ENCODE data around the gene EGLN3.

The EGLN3 gene

DNA sequence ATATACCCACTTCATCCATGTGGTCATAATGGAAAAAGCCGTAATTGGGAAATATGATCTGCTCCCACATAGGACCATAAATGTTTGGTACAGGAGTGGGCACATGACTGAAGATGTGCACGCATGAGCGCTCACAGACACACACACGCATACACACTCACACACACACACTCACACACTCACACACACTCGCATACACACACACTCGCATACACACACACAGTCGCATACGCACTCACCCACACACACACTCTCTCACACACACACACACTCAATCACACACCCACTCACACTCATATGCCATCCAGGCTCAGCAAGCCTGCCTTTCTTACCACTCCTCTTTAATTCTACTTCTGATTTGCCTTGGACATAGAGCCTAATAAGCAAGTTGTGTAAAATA, 45.6 kb upstream of the EGLN3 start:
- Histone ChIP-seq H3K4me1 (ENCODE audit: low read length) (no peaks in the 10 kb centered on the region), H3K9ac (ENCODE audit: low read length) (no peak overlapping the region), H4K20me1 (ENCODE audit: insufficient read depth, low read length) (no peaks in the 10 kb centered on the region), H3K9me3 (ENCODE audit: insufficient read depth, low read length) (no peaks in the 10 kb centered on the region), H3K27ac (ENCODE audit: low read length) (no peak overlapping the region), H2AFZ (ENCODE audit: low read depth, low read length) (no peak overlapping the region), H3K4me2 (ENCODE audit: low read length) (no peak overlapping the region), H3K27me3 (ENCODE audit: low read depth, low read length) (no peaks in the 10 kb centered on the region), H3K36me3 (replicated peaks; ENCODE audit: low read depth, low read length) (no peaks in the 10 kb centered on the region), H3K4me3 (ENCODE audit: low read length) (no peak overlapping the region), H3K79me2 (ENCODE audit: low read length) (no peaks in the 10 kb centered on the region)
- TF ChIP-seq EZH2phosphoT487 (IDR thresholded peaks at IDR 0.05; ENCODE audit: low read depth) (no peak), CTCF (IDR thresholded peaks at IDR 0.05; ENCODE audit: low read depth, low read length) (no peak)

DNA sequence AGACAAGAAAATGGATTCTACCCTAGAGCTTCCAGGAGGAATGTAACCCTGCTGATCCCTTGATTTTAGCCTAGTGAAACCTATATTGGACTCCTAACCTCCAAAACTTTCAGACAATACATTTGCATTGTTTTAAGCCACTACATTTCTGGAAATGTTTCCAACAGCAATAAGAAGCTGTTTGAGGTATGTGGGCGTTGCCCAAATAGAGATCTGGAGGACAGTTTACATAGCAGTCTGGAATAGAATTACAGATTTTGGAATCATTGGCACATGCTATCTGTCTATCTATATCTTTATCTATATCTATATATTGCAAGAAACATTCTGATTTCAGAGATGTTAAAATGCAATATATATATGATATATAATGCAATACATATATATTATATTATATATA, 42.4 kb upstream of the EGLN3 start:
- TF ChIP-seq CTCF (IDR thresholded peaks at IDR 0.05; ENCODE audit: low read depth, low read length) (no peak), EZH2phosphoT487 (IDR thresholded peaks at IDR 0.05; ENCODE audit: low read depth) (no peak)
- Histone ChIP-seq H3K27me3 (ENCODE audit: low read depth, low read length) (no peaks in the 10 kb centered on the region), H3K79me2 (ENCODE audit: low read length) (no peaks in the 10 kb centered on the region), H3K36me3 (replicated peaks; ENCODE audit: low read depth, low read length) (no peaks in the 10 kb centered on the region), H3K4me2 (ENCODE audit: low read length) (no peak overlapping the region), H3K27ac (ENCODE audit: low read length) (no peak overlapping the region), H3K9me3 (ENCODE audit: insufficient read depth, low read length) (no peaks in the 10 kb centered on the region), H3K9ac (ENCODE audit: low read length) (no peak overlapping the region), H2AFZ (ENCODE audit: low read depth, low read length) (no peak overlapping the region), H3K4me3 (ENCODE audit: low read length) (no peak overlapping the region), H3K4me1 (ENCODE audit: low read length) (no peaks in the 10 kb centered on the region), H4K20me1 (ENCODE audit: insufficient read depth, low read length) (no peaks in the 10 kb centered on the region)

DNA sequence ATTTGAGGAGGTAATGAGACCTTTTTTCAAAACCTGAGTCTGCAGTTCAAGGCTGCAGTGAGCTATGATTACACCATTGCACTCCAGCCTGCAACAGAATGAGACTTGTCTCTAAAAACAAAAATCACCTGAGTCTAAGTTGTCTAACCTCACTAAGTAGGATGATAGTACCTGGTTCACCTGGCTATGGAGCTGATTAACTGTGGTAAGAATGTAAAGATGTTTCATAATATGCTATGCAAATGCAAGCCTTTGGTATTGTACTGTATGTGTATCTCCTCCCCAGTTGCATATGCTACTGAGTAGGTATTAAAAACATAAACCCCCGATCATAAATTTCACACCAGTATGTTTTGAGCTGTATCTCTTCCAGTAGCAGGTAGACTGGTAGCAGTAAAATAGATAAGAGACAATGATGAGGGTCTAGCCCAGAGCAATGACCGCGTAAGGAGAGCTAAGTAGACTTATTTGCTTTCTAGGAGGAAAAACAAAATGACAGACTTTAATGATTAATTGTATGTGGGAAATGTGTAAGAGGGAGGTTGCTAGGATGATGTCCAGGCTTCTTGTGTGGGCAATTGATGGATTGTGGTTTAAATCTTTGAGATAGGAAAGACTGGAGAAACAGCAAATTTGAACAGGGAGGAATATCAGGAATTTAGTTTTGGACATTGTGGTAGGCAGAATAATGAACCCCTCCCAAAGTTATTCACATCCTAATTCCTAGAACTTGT, 41.6 kb upstream of the EGLN3 start:
- H3K9ac ChIP-seq (ENCODE audit: low read length): no peak overlapping the region
- no peak overlapping the region for H3K4me3 ChIP-seq (ENCODE audit: low read length)
- H3K27me3 ChIP-seq (ENCODE audit: low read depth, low read length): no peaks in the 10 kb centered on the region
- H3K79me2 ChIP-seq (ENCODE audit: low read length): no peaks in the 10 kb centered on the region
- H3K27ac ChIP-seq (ENCODE audit: low read length): no peak overlapping the region
- no peaks in the 10 kb centered on the region for H4K20me1 ChIP-seq (ENCODE audit: insufficient read depth, low read length)
- H3K4me1 ChIP-seq (ENCODE audit: low read length): no peaks in the 10 kb centered on the region
- no peaks in the 10 kb centered on the region for H3K36me3 ChIP-seq (replicated peaks; ENCODE audit: low read depth, low read length)
- H2AFZ ChIP-seq (ENCODE audit: low read depth, low read length): no peak overlapping the region
- no peak overlapping the region for H3K4me2 ChIP-seq (ENCODE audit: low read length)
- TF ChIP-seq CTCF (IDR thresholded peaks at IDR 0.05; ENCODE audit: low read depth, low read length) (no peak), EZH2phosphoT487 (IDR thresholded peaks at IDR 0.05; ENCODE audit: low read depth) (no peak)
- H3K9me3 ChIP-seq (ENCODE audit: insufficient read depth, low read length): no peaks in the 10 kb centered on the region

DNA sequence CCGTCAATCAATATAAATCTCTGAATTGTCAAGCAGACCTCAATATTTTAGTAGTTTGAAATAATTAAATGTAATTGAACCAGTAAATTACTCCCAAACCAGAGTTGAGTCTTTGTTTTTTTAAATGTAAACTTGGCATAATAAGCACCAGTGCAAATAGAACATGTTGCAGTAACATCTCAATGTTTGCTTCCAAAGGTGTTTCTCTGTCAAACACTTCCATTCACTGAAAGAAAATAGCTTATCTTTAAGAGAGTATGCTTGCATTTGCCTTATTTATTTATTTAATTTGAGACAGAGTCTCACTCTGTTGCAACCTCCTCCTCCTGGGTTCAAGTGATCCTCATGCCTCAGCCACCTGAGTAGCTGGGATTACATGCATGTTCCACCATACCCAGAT, 39.9 kb upstream of the EGLN3 start:
- no peak for TF ChIP-seq CTCF (IDR thresholded peaks at IDR 0.05; ENCODE audit: low read depth, low read length)
- TF ChIP-seq EZH2phosphoT487 (IDR thresholded peaks at IDR 0.05; ENCODE audit: low read depth): no peak

More for the DNA sequence above, 39.9 kb upstream of the EGLN3 start:
- no peak overlapping the region for H3K9ac ChIP-seq (ENCODE audit: low read length)
- no peak overlapping the region for H3K27ac ChIP-seq (ENCODE audit: low read length)
- H3K9me3 ChIP-seq (ENCODE audit: insufficient read depth, low read length): no peaks in the 10 kb centered on the region
- H4K20me1 ChIP-seq (ENCODE audit: insufficient read depth, low read length): no peaks in the 10 kb centered on the region
- no peaks in the 10 kb centered on the region for H3K36me3 ChIP-seq (replicated peaks; ENCODE audit: low read depth, low read length)
- no peaks in the 10 kb centered on the region for H3K4me1 ChIP-seq (ENCODE audit: low read length)
- no peaks in the 10 kb centered on the region for H3K27me3 ChIP-seq (ENCODE audit: low read depth, low read length)
- no peak overlapping the region for H3K4me2 ChIP-seq (ENCODE audit: low read length)
- no peak overlapping the region for H3K4me3 ChIP-seq (ENCODE audit: low read length)
- H3K79me2 ChIP-seq (ENCODE audit: low read length): no peaks in the 10 kb centered on the region
- no peak overlapping the region for H2AFZ ChIP-seq (ENCODE audit: low read depth, low read length)
